Activated T-helper 9 cell treated with anti-CD3 and anti-CD28 coated beads, Interleukin-2, amount 50 U/mL, for 16 hours (primary cell): ENCODE measurements around the gene ITGAL.

Experiments used
- DNase-seq: peaks from one replicate; pipeline ENCODE4 v3.0.0-alpha.2; 2020; ENCODE audit warnings: low read depth

ITGAL gene

GRCh38 chr16:30567160-30567990 lies 94.8 kb downstream of the ITGAL start:
- peak; percentile 65 for DNase-seq

DNA sequence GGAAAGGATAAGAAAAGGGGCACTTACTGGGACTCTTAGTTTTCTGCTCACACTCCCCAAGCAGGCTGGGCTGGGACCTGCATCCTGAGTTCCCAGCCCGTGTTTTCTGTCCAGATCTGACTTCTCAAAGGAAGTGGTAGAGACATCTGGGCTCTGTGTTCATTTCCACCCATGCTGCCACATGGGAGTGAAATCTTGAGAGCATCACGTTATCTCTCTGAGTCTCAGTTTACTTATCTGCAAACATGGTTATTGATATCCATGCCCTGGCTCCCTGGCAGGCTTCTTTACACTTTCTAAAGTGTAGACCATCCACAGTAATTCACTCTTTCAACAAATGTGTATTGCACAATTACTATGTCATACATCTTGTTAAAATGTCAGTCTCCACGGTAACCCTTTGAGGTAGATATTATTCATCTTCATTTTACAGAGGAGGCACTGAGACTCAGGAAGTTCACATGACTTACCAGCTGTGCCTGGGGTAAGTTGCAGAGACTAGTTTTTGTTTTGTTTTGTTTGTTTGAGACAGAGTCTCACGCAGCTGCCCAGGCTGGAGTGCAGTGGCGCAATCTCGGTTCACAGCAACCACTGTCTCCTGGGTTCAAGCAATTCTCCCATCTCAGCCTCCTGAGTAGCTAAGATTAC lies 95.6 kb downstream of the ITGAL start:
- DNase-seq: no peak

DNA sequence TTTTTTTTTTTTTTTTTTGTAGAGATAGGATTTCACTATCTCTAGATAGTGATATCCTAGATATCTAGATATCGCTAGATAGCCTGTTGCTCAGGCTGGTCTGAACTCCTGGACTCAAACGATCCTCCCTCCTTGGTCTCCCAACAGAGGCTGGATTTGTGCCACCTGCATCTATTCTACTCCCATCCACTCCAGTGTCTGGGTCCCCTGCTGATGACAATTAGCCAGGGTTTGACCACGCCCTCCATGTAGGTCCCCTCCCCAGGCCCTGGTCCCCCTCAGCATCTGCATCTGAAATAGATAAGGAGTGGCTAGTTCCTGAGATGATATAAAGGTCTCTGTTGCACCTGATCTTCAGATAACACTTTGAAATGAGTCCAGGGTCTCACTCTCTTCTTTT lies 96.7 kb downstream of the ITGAL start:
- no peak for DNase-seq

DNA sequence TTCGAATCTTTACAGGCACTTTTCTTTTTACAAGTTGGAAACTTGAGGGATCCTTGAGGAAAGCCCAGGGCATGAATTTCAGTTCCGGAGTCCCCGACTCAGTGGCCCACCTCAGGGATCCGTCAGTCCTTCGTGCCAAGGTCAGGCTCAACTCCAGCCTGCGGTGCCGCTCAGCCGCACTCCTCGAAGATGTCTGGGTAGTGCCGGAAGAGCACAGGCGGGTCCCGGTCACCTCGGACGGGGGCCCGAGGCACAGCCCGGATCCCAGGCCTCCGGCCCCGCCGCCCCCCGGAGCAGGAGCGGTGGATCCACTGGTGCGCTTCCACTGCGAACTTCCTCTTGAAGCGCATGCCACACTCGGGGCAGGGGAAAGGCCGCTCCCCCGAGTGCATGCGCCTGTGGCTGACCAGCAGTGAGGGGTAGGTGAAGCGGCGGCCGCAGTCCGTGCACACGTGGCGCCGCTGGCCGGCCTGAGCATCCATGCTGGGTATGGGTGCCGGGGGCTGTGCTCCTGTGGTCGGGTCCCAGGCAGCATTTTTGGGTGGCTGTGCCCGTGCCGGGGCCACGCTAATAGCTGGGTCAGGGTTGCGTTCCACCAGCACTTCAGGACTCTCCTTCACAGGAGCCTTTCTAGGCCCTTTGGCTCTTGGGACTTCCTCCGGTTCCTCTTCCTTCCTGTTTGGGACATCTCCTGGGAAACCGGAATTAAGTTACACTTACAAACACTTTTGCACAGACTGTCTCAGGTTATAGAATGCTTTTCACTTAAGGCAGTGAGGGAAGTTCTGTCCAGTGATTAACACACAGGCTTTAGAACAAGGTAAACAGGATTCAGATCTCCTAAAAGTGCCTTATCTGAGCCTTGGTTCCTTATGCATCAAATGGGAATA lies 97.4 kb downstream of the ITGAL start:
- no peak for DNase-seq

DNA sequence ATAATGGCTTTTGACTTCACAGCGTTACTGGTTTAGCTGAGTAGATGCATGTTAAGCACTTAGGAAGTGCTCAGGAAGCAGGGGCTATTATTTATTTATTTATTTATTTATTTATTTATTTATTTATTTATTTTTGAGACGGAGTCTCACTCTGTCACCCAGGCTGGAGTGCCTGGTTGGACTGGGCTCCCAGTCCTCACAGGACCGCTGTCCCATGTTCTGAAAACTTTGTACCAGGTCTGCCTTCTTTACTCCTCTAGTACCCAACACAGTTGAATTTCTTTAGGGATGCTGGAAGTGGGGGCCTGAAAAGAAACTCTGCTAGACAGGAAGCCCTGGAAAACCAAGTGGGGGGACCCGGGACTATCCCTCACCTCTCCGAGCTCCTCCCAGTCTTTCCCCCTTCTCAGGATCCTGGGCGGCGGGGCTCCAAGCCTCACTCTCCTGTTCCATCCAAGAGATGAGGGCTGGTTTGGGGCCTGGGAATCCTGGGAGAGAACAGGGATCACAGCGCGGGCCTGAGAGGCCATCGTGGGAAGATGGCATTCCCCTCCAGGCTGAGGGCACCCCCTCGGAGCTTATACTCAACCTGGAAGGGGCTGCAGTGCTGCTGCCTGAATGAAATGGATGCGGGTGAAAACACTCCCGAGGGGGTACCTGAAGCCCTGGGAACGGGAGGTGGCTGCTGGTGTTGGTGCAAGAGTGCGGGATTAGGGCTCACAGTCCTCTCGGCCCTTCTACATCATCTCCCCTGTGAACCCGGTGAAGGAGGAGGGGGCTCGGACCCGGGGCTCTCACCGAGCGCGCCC lies 98.3 kb downstream of the ITGAL start:
- DNase-seq: no peak

GRCh38 chr16:30571445-30572322 lies 99.1 kb downstream of the ITGAL start, which contains the start of gene ZNF688:
Gene ZNF688 (minus strand): TSS chr16:30571714. CDS start chr16:30571629, 85 bp downstream.
- DNase-seq: peak; percentile 86
